ENCODE data around the gene LYPD4. TPM values are rescaled to one million over a fixed set of nuclear protein-coding genes. Genes with fewer than 3 reads are reported as not detected.

The LYPD4 gene
- total RNA-seq, 1 donor from 2014 or later = not detected

GRCh38 chr19:41876847-41877832 lies 32.7 kb upstream of the LYPD4 start, which contains the start of gene CD79A:
Gene CD79A, plus strand, starts transcription at chr19:41877279. Its CDS starts 26 bp downstream, at chr19:41877305.
- intact Hi-C loops (cut with micrococcal nuclease) = loop anchor here (10.0 kb wide), 1 partner anchor 522 kb away; the partner anchor contains the start of gene TGFB1

GRCh38 chr19:41875973-41876372 lies 31.5 kb upstream of the LYPD4 start:
- intact Hi-C loops (cut with micrococcal nuclease) = loop anchor here (1.0 to 10.0 kb wide), 5 partner anchors 8 to 521 kb away; partner anchors contain the start of genes RABAC1 and TGFB1

GRCh38 chr19:41872775-41873647 lies 28.5 kb upstream of the LYPD4 start:
- intact Hi-C loops (cut with micrococcal nuclease) = loop anchor here (1.0 to 10.0 kb wide), 2 partner anchors 62 to 518 kb away; partner anchors contain the start of gene TGFB1

GRCh38 chr19:41872384-41872774 lies 27.9 kb upstream of the LYPD4 start:
- intact Hi-C loops (cut with micrococcal nuclease) = loop anchor here (10.0 kb wide), 1 partner anchor 518 kb away; the partner anchor contains the start of gene TGFB1

GRCh38 chr19:41871573-41872383 lies 27.3 kb upstream of the LYPD4 start:
- intact Hi-C loops (cut with micrococcal nuclease) = loop anchor here (1.0 to 10.0 kb wide), 4 partner anchors 11 to 517 kb away; partner anchors contain the start of genes RPS19 and TGFB1

GRCh38 chr19:41870401-41870873 lies 26.0 kb upstream of the LYPD4 start:
- intact Hi-C loops (cut with micrococcal nuclease) = loop anchor here (2.0 to 10.0 kb wide), 2 partner anchors 16 to 516 kb away; partner anchors contain the start of gene TGFB1

GRCh38 chr19:41869374-41869955 lies 25.0 kb upstream of the LYPD4 start:
- intact Hi-C loops (cut with micrococcal nuclease) = loop anchor here (10.0 kb wide), 1 partner anchor 1445 kb away; the partner anchor contains the start of gene SERTAD1

GRCh38 chr19:41868989-41869300 lies 24.5 kb upstream of the LYPD4 start:
- intact Hi-C loops (cut with micrococcal nuclease) = loop anchor here (10.0 kb wide), 1 partner anchor 1444 kb away; the partner anchor contains the start of gene SERTAD1

- intact Hi-C loops (cut with micrococcal nuclease) = loop anchor here (10.0 kb wide), 1 partner anchor 1444 kb away; the partner anchor contains the start of gene SERTAD1
These were observed 23.9 kb upstream of the LYPD4 start for GRCh38 chr19:41868120-41868988.

- intact Hi-C loops (cut with micrococcal nuclease) = loop anchor here (10.0 kb wide), 1 partner anchor 1441 kb away; the partner anchor contains the start of gene SERTAD1
These were observed 21.8 kb upstream of the LYPD4 start for GRCh38 chr19:41866284-41866683.

- intact Hi-C loops (cut with micrococcal nuclease) = loop anchor here (5.0 to 10.0 kb wide), 2 partner anchors 317 to 1440 kb away; partner anchors contain the start of gene SERTAD1
These were observed 19.9 kb upstream of the LYPD4 start for GRCh38 chr19:41864374-41864773.

GRCh38 chr19:41863209-41863931 lies 18.9 kb upstream of the LYPD4 start:
- intact Hi-C loops (cut with micrococcal nuclease) = loop anchor here (5.0 to 10.0 kb wide), 2 partner anchors 316 to 1439 kb away; partner anchors contain the start of gene SERTAD1

- intact Hi-C loops (cut with micrococcal nuclease) = loop anchor here (5.0 to 10.0 kb wide), 2 partner anchors 315 to 1438 kb away; partner anchors contain the start of gene SERTAD1
These were observed 18.0 kb upstream of the LYPD4 start for GRCh38 chr19:41862445-41862986.

- intact Hi-C loops (cut with micrococcal nuclease) = loop anchor here (2.0 to 10.0 kb wide), 3 partner anchors 315 to 1513 kb away; partner anchors contain the start of genes C19orf47, PLD3 and SERTAD1
These were observed 17.4 kb upstream of the LYPD4 start for GRCh38 chr19:41861846-41862245.

- intact Hi-C loops (cut with micrococcal nuclease) = loop anchor here (2.0 to 10.0 kb wide), 3 partner anchors 314 to 1512 kb away; partner anchors contain the start of genes C19orf47, PLD3 and SERTAD1
These were observed 16.8 kb upstream of the LYPD4 start for GRCh38 chr19:41861116-41861768.

GRCh38 chr19:41860419-41861115 lies 16.1 kb upstream of the LYPD4 start:
- intact Hi-C loops (cut with micrococcal nuclease) = loop anchor here (1.0 to 10.0 kb wide), 7 partner anchors 11 to 1512 kb away; partner anchors contain the start of genes ATP1A3, C19orf47, PLD3 and SERTAD1

Measured in T-helper 1 cell treated with Interleukin-12 subunit alpha and Interleukin-12 subunit beta and Interleukin-4 antibody, amounts not matched to agents 30 ng/mL and 1 ng/mL, for 36 hours (primary cell).